Left lung (tissue), 10 donors: ENCODE measurements around the gene HAO1. TPM values are rescaled to one million over a fixed set of nuclear protein-coding genes. Genes with fewer than 3 reads are reported as not detected.
"Not testable (repeated sequence)": the region's sequence is repeated elsewhere in the genome, so short reads cannot be mapped to it uniquely, and the experiment has no call there.

Experiments used
- ATAC-seq: fragments of 200-7000 bp; cut with Tn5 transposase; one replicate; pipeline ENCODE4 v1.9.1; 2020; ENCODE audit warnings: moderate library complexity
- DNase-seq, 4 donors: peaks; one replicate each; pipeline ENCODE4 v3.0.0-alpha.2; 2013 to 2020
- H3K27ac ChIP-seq, 2 donors: fragments of 200-600 bp; sonication (generic) in 1 of 2; one replicate each; pipeline versions ENCODE4 v1.5.0 to v1.8.0; 2020 to 2021
- H3K27me3 ChIP-seq, 2 donors: fragments of 200-600 bp; sonication (generic) in 1 of 2; one replicate each; pipeline versions ENCODE4 v1.5.0 to v1.8.0; 2020 to 2021
- H3K36me3 ChIP-seq, 2 donors: fragments of 200-600 bp; sonication (generic) in 1 of 2; one replicate each; pipeline versions ENCODE4 v1.5.0 to v1.8.0; 2020 to 2021
- H3K4me1 ChIP-seq, 2 donors: fragments of 200-600 bp; one replicate each; pipeline ENCODE4 v1.8.0; 2021
- H3K4me3 ChIP-seq, 2 donors: fragments of 200-600 bp; sonication (generic) in 1 of 2; one replicate each; pipeline versions ENCODE4 v1.5.0 to v1.8.0; 2020 to 2021; ENCODE audit warnings: mild to moderate bottlenecking in 1 of 2
- H3K9me3 ChIP-seq, 2 donors: fragments of 200-600 bp; sonication (generic) in 1 of 2; one replicate each; pipeline versions ENCODE4 v1.5.0 to v1.8.0; 2020 to 2021
- CTCF ChIP-seq, 2 donors: fragments of 200-600 bp; sonication (generic) in 1 of 2; IDR thresholded peaks; one replicate each; pipeline versions ENCODE4 v1.5.0 to v1.8.0; 2021; ENCODE audit warnings: antibody characterized with exemption in 2 of 2
- intact Hi-C, 2 donors: fragments of 100-400 bp; cut with DNase I; formaldehyde crosslinking; loops; one replicate each; pipeline versions ENCODE4 v1.11.2 to v1.14.2; 2022
- polyA plus RNA-seq, 6 donors: library from polyadenylated mRNA; unstranded; fragments of 120-200 nt; gene quantifications; one replicate each; pipeline ENCODE4 v1.2.1, GENCODE V29; 2013; ENCODE audit not compliant: insufficient read length in 6 of 6
- total RNA-seq, 2 donors: library from RNA; stranded (reverse); fragmentation: NEBNext Ultra II Directional; extraction: Animal tissue kit (Norgen Biotek cat#: 25700); gene quantifications; one replicate each; pipeline ENCODE4 v1.2.1, GENCODE V29; 2021
- donor health status: DM: no; HTN: yes; CAD: no.
- donor health status: DM: no; HTN: no; CAD: no.

The HAO1 gene
- total and polyA plus RNA-seq, 8 donors = not detected

- no peaks in the 10 kb centered on the region for H3K27me3 ChIP-seq
- TF ChIP-seq CTCF (IDR thresholded peaks at IDR 0.05) = no peak
- intact Hi-C loops = no loop called here
These were observed 98.3 kb downstream of the HAO1 start for GRCh38 chr20:7841971-7842310.

GRCh38 chr20:7841291-7841970 is 98.8 kb downstream of the HAO1 start:
- no peaks in the 10 kb centered on the region for H3K27me3 ChIP-seq
- DNase-seq (no peak), ATAC-seq (peak; percentile 22)
- H3K27ac ChIP-seq = no peak overlapping the region
- intact Hi-C loops = no loop called here
- no peaks in the 10 kb centered on the region for H3K4me1 ChIP-seq
- no peak for TF ChIP-seq CTCF (IDR thresholded peaks at IDR 0.05)
- H3K4me3 ChIP-seq = no peak overlapping the region
- no peaks in the 10 kb centered on the region for H3K9me3 ChIP-seq
- no peaks in the 10 kb centered on the region for H3K36me3 ChIP-seq

More at GRCh38 chr20:7841971-7842310, 98.3 kb downstream of the HAO1 start:
- Histone ChIP-seq H3K27ac (no peak overlapping the region), H3K36me3 (no peaks in the 10 kb centered on the region), H3K4me1 (no peaks in the 10 kb centered on the region), H3K4me3 (no peak overlapping the region), H3K9me3 (no peaks in the 10 kb centered on the region)
- DNase-seq (no peak), ATAC-seq (peak; percentile 70)

- ATAC-seq (no peak), DNase-seq (no peak)
- intact Hi-C loops = no loop called here
These were observed 104.2 kb downstream of the HAO1 start for GRCh38 chr20:7836076-7836475.

DNA sequence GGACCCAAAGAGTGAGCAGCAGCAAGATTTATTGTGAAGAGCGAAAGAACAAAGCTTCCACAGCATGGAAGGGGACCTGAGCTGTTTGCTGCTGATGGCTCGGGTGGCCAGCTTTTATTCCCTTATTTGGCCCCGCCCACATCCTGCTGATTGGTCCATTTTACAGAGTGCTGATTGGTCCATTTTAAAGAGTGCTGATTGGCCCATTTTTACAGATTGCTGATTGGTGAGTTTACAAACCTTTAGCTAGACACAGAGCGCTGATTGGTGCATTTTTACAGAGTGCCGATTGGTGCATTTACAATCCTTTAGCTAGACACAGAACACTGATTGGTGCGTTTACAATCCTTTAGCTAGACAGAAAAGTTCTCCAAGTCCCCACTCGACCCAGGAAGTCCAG is 105.8 kb downstream of the HAO1 start:
- H3K27me3 ChIP-seq, H3K4me3 ChIP-seq, H3K27ac ChIP-seq, H3K4me1 ChIP-seq, DNase-seq, ATAC-seq, H3K36me3 ChIP-seq, intact Hi-C loops: not testable (repeated sequence)
- H3K9me3 ChIP-seq = peaks cover 0 to 11% of the 10 kb centered on the region in 2 donors

More at GRCh38 chr20:7836076-7836475, 104.2 kb downstream of the HAO1 start:
- no peak for TF ChIP-seq CTCF (IDR thresholded peaks at IDR 0.05)
- no peaks in the 10 kb centered on the region for H3K36me3 ChIP-seq
- no peak overlapping the region for H3K4me3 ChIP-seq
- no peak overlapping the region for H3K27ac ChIP-seq
- peaks cover 0 to 11% of the 10 kb centered on the region in 2 donors for H3K9me3 ChIP-seq
- H3K4me1 ChIP-seq = no peaks in the 10 kb centered on the region
- no peaks in the 10 kb centered on the region for H3K27me3 ChIP-seq

Other genes starting within 250 kb of the HAO1 start
- gene TMX4, start 79.3 kb upstream of the HAO1 start, total RNA-seq = 10 to 100 TPM; 29.4 to 45.2 TPM
- gene TMX4, start 79.3 kb upstream of the HAO1 start, polyA plus RNA-seq = 10 to 100 TPM; 21.2 to 26.0 (median 25.2) TPM
- gene PLCB1, start 191.8 kb upstream of the HAO1 start, total RNA-seq = 1 to 10 TPM; 8.8 to 9.6 TPM
- 10 to 100 TPM; 18.5 to 27.7 (median 19.3) TPM for gene PLCB1, start 191.8 kb upstream of the HAO1 start, polyA plus RNA-seq